HG03457 (cell line): ENCODE results near the gene RSPRY1.
"Not testable (repeated sequence)": the region's sequence is repeated elsewhere in the genome, so short reads cannot be mapped to it uniquely, and the experiment has no call there.

Experiments
- ATAC-seq: cut with Tn5 transposase; IDR thresholded peaks from one replicate; pipeline ENCODE4 v1.9.1; 2021; ENCODE audit warnings: moderate number of reproducible peaks; ENCODE audit not compliant: unreplicated experiment

RSPRY1 gene

DNA sequence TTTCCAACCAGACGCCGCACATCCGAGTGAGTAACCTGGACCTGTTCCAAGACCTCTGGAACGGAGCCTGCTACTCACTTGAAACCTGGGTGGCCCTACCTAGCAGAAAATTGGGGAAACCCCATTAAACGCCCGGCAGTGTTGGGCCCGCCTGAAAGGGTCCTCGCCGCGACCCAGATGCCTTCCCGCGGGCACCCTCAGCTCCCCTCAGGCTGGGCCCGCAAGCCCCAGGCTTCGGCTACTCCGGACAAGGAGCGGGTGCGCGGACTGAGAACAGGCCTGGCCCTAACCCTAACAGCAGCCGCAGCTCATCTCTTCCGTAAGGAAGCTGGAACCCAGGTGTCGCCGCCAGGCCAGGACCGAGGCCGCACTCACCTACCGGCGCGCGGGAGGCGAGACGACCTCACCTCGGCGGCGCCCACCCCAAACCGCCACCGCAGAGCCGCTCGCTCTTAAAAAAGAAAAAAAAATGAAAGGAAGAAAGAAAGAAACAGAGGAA, 634 bp upstream of the RSPRY1 start:
- ATAC-seq = peak; percentile 29

DNA sequence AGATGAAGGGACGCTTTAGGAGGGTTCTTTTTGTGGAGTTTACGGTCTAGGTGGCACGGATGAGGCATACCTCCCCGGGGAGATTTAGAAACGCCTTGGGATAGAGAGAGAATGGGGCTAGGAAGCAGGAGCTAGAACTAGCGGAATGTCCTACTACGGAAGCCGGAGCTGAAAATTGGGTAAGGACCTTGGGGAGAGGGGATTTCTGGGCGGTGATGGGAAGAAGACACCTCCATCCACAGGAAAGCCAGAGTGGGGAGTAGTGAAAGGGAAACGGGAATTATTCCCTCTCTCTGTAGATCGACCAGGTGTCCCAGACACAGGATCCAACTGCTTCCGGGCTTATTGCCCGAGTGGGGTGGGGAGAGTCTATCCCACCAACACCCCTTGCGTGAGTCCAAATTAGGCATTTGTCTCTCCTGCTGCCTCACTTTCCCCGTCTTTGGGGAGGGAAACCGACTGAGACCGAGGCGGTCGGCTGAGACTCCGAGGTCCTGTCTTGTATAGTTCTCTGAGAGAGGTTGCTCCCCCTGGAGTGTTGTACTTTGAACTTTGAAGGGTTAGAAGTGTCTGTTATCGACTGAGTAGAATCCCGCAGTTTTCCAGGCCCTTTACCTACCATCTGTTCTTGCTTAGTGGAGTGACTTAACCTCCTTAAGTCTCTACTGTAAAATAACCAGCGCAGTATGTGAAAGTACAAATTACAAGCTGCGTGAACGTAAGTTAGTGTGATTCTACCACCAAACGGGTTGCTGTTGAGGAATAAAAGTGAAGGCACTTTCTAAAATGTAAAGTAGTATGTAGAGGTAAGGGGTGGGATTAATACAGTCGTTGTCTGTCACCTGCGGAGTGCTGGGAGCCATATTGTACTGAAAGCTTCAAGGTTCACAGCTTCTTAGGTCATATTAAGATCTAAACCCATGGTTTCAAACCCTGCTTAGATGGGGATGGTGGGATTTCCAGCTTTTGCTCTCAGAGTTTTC, 1.0 kb downstream of the RSPRY1 start:
- ATAC-seq = no peak

DNA sequence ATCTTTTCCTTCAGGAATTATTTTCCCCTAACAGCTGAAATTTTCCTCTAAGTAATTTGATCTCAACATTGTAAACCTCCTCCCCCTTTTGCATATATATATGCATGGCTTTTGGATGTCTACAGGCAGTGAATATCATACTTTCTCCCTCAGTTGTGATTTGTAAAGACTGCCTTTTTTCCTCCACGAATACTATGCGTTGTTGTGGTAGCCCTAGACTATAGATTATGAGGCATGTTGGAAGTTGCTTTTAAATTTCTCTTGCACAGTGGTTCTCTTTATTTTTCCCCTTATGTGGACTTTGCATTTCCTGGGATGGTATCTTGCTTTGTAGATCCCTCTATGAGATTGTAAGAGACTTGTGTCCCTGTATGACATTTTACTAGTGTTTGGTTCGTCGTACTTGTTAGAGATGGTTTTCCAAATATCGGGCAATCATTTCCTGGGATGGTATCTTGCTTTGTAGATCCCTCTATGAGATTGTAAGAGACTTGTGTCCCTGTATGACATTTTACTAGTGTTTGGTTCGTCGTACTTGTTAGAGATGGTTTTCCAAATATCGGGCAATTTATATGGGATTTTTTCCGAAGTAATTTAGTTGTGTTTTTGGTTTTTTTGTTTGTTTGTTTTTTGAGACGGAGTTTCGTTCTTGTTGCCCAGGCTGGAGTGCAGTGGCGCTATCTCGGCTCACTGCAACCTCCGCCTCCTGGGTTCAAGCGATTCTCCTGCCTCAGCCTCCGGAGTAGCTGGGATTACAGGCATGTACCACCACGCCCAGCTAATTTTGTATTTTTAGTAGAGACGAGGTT, 2.0 kb downstream of the RSPRY1 start:
- ATAC-seq = not testable (repeated sequence)

DNA sequence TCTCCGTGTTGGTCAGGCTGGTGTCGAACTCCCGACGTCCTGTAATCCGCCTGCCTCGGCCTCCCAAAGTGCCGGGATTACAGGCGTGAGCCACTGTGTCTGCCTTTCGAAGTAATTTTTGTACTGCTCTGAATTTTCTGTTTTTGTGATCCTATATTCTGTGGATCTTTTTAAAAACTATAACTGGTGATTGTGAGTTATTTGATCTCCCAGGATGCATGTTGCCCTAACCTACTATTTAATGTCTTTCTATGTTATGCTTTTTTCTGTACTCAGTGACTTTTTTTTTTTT, 2.5 kb downstream of the RSPRY1 start:
- ATAC-seq = no peak

DNA sequence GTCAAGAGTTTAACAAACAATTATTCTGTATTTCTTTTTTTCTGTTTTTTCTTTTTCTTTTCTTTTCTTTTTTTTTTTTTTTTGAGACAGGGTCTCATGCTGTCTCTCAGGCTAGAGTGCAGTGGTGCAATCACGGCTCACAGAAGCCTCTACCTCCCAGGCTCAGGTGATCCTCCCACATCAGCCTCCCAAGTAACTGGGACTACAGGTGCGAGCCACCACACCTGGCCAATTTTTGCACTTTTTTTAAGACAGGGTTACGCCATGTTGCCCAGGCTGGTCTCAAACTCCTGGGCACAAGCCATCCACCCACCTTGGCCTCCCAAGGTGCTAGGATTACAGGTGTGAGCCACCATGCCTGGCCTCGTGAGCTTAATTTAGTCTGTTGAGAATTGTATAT, 3.4 kb downstream of the RSPRY1 start:
- ATAC-seq = not testable (repeated sequence)

DNA sequence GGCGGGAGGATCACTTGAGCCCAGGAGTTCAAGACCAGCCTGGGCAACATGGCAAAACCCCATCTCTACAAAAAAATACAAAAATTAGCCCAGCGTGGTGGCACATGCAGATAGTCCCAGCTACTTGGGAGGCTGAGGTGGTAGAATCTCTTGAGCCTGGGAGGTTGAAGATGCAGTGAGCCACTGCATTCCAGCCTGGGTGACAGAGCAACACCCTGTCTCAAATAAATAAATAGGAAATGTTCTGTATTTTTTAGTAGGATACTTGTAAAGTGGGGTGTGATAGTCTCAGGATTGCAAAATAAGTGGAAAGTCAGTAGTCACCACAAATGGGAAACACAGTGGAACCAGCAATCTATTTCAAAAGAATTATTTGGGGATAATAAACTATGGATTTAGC, 4.0 kb downstream of the RSPRY1 start:
- no peak for ATAC-seq

DNA sequence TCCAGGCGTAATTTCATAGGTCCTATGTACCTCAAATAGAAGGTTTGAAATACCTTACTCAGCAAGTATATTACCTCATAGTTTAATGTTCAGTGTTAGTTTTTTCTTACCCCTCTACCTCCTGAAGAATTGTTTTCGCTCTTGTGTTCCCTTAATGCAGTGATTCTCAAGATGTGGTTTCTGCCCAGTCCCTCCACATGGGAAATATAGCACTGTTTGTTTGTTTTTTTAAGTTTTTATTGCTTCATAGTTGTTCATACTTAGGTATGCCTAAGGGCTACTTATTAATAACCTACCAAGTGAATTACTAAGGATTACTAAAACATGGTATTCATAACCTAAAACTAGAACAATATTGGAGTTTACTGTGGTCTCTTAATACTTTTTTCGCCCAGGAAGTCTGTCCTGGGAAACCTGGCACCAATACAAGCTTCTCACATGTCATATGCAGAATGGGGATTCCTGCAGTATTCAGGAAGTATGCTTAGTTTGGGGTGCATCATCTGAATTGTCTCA, 5.0 kb downstream of the RSPRY1 start:
- no peak for ATAC-seq

DNA sequence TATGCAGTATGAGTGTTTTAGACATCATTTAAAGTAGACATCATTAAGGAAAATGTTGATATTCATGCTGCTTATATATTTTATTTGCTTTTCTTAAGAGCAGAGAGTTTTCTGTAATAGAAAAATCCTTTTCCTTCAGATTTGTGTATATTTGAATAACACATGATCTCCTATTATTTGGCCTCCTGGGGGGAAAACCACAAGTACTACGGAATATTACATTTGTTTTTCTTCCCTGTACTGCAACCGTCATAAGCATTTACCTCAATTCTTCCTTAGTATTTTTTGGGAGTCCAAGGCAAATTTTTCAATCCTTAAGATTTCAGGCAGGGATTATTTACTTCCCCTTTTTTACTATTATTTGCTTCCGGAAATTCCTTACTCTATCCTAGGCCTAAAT, 6.0 kb downstream of the RSPRY1 start:
- ATAC-seq = no peak

DNA sequence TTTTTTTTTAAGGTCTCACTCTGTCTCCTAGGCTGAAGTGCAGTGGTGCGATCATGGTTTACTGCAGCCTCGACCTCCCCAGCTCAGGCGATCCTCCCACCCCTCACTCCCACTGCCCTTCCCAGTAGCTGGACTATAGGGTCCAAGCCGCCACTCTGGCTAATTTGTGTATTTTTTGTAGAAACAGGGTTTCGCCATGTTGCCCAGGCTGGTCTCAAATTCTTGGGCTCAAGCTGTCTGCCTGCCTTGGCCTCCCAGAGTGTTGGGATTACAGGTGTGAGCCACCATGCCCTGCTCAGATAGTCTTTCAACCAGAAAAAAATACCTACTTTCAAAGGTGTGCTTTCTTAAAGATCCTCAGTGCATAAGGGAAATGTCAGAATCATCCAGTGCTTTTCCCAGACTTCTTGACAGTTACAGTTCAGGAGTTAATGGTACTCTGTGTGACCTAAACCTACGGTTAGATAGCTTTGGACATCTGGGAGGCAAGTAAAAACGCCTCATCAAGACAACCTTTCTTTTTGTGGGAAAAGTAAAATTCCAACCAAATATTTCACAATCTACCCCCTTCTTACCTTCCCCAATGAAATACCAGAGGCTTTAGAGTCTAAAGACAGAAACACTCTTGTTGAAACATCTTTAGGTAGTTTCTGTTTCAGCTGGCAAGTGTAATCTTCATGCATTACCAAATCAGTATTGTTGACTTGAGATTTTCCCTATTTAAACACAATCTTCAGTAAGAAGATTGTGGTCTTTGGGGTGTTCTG, 6.8 kb downstream of the RSPRY1 start:
- no peak for ATAC-seq

DNA sequence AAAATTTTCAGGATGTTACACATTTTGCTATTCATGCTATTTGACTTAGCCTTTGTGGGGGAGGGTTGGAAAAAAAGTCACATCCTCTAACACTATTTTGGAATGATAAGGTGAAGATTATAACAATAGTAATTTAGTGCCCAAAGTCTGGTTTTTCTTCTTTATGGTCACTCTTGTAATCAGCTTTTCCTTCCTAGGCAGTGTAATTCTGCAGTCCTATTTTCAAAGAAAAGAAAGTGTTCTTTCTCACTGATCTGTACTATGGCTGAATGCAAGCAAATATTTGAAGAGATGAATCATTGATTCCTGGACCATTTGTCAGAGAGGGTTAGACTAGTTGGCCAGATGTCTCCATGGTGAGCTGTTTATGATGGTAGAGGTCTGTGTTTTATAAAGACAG, 8.4 kb downstream of the RSPRY1 start:
- ATAC-seq = no peak

DNA sequence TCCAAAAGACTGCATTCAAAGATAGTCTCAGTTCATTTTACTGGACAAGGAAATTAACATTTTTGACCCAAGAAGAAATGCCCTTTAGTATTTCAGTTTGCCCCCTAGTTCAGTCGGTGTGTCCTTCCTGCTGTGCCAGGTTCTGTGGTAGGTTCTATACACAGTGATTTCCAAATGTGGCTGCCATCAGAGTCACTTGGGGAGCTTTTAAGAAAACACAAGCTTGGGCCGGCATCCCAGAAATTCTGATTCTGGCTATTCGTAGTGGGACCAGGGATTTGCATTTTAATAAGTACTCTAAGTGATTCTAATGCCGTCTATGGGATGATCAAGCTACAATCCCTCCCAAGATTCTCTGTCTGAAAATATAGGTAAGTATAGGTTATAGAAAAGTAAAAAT, 10.2 kb downstream of the RSPRY1 start:
- ATAC-seq = no peak

DNA sequence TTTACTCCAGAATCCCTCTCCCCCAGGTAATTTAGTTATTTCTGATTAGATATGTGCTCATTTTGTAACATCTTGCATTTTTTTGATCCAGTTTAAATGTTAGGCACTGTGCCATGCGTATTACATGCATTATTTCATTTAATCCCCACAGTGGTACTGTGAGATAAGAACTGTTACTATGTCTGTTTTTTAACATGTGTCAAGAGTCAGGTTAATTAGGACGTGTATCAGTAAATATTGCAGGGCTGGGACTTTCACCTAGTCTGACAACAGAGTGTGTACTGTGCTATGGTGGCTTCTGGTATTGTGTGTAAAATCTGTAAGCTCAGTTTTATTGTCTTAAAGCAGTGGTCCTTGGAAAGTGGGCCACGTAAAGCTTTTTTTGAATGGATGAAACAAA, 10.6 kb downstream of the RSPRY1 start:
- ATAC-seq = no peak

DNA sequence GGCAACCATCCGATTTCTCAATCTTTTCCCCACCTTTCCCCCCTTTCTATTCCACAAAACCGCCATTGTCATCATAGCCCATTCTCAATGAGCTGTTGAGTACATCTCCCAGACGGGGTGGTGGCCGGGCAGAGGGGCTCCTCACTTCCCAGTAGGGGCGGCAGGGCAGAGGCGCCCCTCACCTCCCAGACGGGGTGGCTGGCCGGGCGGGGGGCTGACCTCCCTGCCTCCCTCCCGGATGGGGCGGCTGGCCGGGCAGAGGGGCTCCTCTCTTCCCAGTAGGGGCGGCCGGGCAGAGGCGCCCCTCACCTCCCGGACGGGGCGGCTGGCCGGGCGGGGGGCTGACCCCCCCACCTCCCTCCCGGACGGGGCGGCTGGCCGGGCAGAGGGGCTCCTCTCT, 14.2 kb downstream of the RSPRY1 start:
- not testable (repeated sequence) for ATAC-seq

DNA sequence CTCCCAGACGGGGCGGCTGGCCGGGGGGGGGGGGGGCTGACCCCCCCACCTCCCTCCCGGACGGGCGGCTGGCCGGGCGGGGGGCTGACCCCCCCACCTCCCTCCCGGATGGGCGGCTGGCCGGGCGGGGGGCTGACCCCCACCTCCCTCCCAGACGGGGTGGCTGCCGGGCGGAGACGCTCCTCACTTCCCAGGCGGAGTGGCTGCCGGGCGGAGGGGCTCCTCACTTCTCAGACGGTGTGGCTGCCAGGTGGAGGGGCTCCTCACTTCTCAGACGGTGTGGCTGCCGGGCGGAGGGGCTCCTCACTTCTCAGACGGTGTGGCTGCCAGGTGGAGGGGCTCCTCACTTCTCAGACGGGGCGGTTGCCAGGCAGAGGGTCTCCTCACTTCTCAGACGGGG, 14.8 kb downstream of the RSPRY1 start:
- not testable (repeated sequence) for ATAC-seq

DNA sequence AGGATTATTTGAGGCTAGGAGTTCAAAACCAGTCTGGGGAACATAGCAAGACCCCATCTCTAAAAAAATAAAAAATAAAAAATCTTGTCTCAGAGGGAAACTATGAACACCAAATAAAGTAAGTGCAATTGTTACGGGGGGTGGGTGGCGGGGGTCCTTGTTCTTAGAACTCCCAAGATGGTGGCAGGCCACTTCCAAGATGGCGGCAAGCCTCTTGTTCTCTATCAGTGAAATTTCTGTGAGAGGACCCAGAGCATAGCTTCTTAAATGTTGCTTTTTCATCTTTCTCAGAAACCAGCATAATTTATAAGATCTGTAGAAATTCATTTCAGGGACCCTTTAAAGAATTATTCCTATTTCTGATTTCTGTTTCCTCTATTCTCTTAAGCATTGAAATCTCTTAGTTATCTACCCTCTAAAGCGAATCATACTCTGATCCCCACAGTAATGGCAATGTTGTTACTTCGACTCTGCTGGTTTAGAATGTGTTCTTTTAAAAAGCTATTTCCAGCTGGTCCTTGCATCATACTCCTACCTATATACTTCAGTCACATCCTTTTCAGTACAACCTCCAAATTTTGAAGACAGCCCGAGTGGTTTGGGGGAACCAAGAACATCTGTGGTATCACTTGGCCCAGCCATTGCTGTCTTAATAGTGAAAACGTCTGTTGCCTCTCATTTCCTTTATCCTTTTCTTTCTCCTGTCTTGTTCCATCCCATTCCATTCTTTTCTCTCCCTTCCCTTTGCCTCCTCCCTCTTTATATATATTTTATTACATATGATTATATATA, 16.2 kb downstream of the RSPRY1 start:
- ATAC-seq = no peak

DNA sequence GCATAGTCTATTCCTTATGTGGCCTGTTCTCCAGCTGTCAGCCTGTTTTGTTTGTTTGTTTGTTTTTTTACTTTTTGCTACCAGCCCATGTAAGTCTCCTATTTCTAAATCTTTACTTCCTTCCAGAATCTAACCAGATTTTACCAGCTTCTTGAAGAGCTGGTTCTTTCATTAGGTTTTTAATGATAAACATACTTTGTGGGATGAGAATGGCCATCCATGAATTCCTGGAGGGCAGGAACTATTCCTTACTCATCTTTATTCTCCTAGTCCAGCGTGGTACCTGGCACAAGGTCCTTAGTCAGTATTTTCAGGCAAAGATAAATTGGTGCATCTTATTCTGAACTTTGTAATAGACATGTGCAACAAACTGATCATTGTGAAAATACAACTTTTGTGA, 17.3 kb downstream of the RSPRY1 start:
- no peak for ATAC-seq

DNA sequence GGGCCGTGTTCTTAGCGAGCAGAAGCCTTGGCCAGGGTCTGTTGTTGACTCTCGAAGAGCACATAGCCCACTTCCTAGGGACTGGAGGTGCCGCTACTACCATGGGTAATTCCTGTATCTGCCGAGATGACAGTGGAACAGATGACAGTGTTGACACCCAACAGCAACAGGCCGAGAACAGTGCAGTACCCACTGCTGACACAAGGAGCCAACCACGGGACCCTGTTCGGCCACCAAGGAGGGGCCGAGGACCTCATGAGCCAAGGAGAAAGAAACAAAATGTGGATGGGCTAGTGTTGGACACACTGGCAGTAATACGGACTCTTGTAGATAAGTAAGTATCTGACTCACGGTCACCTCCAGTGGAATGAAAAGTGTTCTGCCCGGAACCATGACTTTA, 18.5 kb downstream of the RSPRY1 start:
- ATAC-seq = no peak

DNA sequence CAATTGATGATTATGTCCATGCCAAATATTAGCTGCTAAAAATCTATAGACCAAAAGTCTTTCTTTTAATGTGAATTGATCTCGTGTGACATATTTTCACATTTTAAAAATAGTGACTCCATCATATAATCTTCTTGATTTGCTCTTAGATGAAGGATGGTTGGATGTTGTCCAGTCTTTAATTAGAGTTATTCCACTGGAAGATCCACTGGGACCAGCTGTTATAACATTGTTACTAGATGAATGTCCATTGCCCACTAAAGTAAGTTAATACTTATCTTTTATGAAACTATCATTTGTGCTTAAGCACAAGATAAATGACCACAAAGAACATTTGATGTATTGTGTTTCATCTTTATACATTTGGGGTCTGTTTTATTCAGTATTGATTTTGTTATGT, 22.8 kb downstream of the RSPRY1 start:
- ATAC-seq = no peak

DNA sequence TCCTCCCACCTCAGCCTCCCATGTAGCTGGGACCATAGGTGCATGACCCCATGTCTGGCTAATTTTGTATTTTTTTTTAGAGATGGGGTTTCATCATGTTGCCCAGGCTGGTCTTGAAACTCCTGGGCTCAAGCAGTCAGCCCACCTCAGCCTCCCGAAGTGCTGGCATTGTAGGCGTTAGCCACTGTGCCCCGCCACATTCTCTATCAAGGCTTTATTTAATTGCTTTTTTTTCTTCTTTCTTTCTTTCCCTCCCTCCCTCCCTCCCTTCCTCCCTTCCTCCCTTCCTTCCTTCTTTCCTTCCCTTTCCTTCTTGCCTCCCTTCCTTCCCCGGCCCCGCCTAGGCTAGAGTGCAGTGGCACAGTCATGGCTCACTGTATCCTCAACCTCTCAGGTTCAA, 23.7 kb downstream of the RSPRY1 start:
- ATAC-seq = no peak

DNA sequence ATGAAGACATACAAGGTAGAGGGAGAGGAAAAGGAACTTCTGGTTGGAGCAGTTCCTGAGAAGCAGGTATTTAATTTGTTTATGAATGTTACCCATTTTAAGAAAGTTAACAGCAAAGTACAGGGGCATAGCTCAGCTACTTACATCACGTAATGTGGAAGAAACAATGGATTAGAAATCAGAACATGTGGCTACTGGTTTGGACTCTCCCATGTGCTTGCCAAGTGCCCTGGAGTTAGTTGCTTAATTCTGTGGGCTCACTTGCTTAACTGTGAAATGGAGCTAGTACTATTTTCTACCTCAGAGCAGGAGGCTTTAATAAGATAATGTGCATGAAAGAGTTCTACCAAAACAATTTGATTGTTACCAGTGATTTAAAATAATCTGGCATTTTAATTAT, 27.3 kb downstream of the RSPRY1 start:
- no peak for ATAC-seq
